Parathyroid adenoma (tissue), 2 donors: ENCODE data around the gene MAST2.

Experiments
- H2AFZ ChIP-seq: fragments of 300-600 bp; sonication (generic); one replicate; pipeline ENCODE4 v1.7.0; 2017; ENCODE audit warnings: antibody characterized with exemption, mild to moderate bottlenecking
- H3K27ac ChIP-seq: fragments of 300-600 bp; sonication (generic); one replicate; pipeline ENCODE4 v1.7.0; 2017
- H3K27me3 ChIP-seq: fragments of 300-600 bp; sonication (generic); one replicate; pipeline ENCODE4 v1.7.0; 2017; ENCODE audit warnings: low read length; ENCODE audit not compliant: control insufficient read depth, insufficient read depth
- H3K36me3 ChIP-seq: fragments of 300-600 bp; sonication (generic); one replicate; pipeline ENCODE4 v1.7.0; 2017; ENCODE audit warnings: low read length; ENCODE audit not compliant: control insufficient read depth, insufficient read depth
- H3K4me1 ChIP-seq: fragments of 300-600 bp; sonication (generic); one replicate; pipeline ENCODE4 v1.7.0; 2017; ENCODE audit warnings: control low read depth
- H3K4me2 ChIP-seq: fragments of 300-600 bp; sonication (generic); one replicate; pipeline ENCODE4 v1.7.0; 2017; ENCODE audit warnings: low read length
- H3K4me3 ChIP-seq: fragments of 300-600 bp; sonication (generic); one replicate; pipeline ENCODE4 v1.7.0; 2017; ENCODE audit warnings: low read depth, low read length
- H3K79me2 ChIP-seq: fragments of 300-600 bp; sonication (generic); one replicate; pipeline ENCODE4 v1.7.0; 2017; ENCODE audit warnings: control low read depth
- H3K9ac ChIP-seq: fragments of 300-600 bp; sonication (generic); one replicate; pipeline ENCODE4 v1.7.0; 2017; ENCODE audit warnings: mild to moderate bottlenecking
- H3K9me3 ChIP-seq: fragments of 300-600 bp; sonication (generic); one replicate; pipeline ENCODE4 v1.7.0; 2017; ENCODE audit warnings: low read length; ENCODE audit not compliant: control insufficient read depth
- TF ChIP-seq, protein P1 (sequence below): fragments of 300-600 bp; sonication (generic); IDR thresholded peaks from one replicate; pipeline ENCODE4 v1.7.0; 2017; ENCODE audit warnings: antibody characterized with exemption, mild to moderate bottlenecking
- donor health status: primary hyperparathyroidism.

Gene MAST2

DNA sequence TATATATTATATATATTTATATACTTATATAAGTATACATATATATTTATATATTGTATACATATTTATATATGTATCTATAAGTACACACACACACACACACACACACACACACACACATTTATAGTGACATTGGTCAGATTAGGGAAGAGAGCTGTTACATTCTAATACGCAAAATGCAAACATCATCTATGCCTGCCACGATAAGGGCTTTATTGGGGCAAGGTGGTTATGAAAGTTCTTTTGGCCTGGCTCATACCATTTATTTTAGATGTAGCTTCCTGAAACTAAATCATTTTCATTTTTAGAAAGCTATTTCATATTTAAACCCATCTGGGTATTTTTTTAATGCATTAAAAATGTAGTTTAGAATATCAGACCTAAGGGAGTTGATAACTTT is 82.8 kb downstream of the MAST2 start:
- Histone ChIP-seq H3K79me2 (no peaks in the 10 kb centered on the region), H3K9ac (no peak overlapping the region), H3K4me1 (no peaks in the 10 kb centered on the region), H3K27me3 (no peaks in the 10 kb centered on the region), H3K27ac (no peak overlapping the region), H3K36me3 (no peaks in the 10 kb centered on the region), H3K4me2 (no peak overlapping the region), H2AFZ (no peak overlapping the region), H3K4me3 (no peak overlapping the region), H3K9me3 (no peaks in the 10 kb centered on the region)
- TF ChIP-seq, protein P1, sequence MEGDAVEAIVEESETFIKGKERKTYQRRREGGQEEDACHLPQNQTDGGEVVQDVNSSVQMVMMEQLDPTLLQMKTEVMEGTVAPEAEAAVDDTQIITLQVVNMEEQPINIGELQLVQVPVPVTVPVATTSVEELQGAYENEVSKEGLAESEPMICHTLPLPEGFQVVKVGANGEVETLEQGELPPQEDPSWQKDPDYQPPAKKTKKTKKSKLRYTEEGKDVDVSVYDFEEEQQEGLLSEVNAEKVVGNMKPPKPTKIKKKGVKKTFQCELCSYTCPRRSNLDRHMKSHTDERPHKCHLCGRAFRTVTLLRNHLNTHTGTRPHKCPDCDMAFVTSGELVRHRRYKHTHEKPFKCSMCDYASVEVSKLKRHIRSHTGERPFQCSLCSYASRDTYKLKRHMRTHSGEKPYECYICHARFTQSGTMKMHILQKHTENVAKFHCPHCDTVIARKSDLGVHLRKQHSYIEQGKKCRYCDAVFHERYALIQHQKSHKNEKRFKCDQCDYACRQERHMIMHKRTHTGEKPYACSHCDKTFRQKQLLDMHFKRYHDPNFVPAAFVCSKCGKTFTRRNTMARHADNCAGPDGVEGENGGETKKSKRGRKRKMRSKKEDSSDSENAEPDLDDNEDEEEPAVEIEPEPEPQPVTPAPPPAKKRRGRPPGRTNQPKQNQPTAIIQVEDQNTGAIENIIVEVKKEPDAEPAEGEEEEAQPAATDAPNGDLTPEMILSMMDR = no peak

DNA sequence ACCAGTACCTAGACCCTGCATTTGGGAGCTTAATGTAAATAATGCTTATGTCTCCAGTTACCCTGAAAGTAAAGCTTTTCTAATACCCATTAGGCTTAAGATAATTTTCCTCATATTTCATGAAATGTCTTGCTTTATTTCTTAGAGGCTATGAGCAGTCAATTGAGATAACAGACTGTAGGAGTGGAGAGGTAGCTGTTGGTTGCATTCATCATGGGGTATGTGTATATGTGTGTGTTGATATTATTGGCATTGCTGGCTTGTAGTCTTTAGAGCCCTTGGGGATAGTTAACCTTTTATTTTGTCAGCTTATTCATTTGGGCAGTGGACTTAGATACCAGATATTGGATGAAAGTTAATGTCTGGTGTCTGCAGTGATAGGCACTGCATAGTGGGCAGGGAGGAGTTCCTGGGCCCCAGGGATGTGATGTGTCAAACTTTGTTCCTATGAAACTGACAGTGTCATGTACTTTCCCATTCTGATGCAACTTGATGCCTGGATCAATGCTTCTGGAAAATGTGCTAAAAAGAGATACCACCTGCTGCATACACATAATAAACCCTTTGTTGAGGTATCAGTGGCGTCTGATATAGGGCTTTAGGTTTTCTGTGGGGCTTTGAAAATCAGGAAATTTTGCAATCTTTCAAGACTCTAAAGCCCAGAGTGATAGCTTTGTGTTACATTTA is 83.9 kb downstream of the MAST2 start:
- Histone ChIP-seq H3K4me2 (no peak overlapping the region), H3K27ac (no peak overlapping the region)

GRCh38 chr1:45890078-45890477 is 86.7 kb downstream of the MAST2 start:
- Histone ChIP-seq H3K4me3 (no peak overlapping the region), H3K36me3 (no peaks in the 10 kb centered on the region), H2AFZ (no peak overlapping the region), H3K9me3 (no peaks in the 10 kb centered on the region), H3K4me1 (no peaks in the 10 kb centered on the region), H3K27ac (no peak overlapping the region), H3K79me2 (no peaks in the 10 kb centered on the region), H3K4me2 (no peak overlapping the region), H3K27me3 (no peaks in the 10 kb centered on the region), H3K9ac (no peak overlapping the region)
- TF ChIP-seq, protein P1 = no peak

More for the DNA sequence above, 83.9 kb downstream of the MAST2 start:
- no peaks in the 10 kb centered on the region for H3K27me3 ChIP-seq
- H3K36me3 ChIP-seq = no peaks in the 10 kb centered on the region
- no peaks in the 10 kb centered on the region for H3K4me1 ChIP-seq
- no peaks in the 10 kb centered on the region for H3K9me3 ChIP-seq
- TF ChIP-seq, protein P1 = no peak
- H3K79me2 ChIP-seq = no peaks in the 10 kb centered on the region
- H2AFZ ChIP-seq = no peak overlapping the region
- no peak overlapping the region for H3K9ac ChIP-seq
- H3K4me3 ChIP-seq = no peak overlapping the region

DNA sequence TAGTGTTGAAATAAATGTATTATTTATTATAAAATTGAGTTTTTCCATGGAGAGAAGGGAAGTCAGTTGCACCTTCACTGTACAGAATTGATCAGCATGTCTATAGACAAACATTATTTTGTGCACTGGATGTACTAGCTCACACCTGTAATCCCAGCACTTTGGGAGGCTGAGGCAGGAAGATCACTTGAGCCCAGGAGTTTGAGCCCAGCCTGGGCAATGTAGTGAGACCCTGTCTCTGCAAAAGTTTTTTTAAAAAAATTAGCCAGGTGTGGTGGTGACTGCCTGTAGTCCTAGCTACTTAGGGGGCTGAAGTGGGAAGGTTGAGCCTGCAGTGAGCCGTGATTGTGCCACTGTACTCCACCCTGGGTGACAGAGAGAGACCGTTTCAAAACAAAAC is 87.7 kb downstream of the MAST2 start:
- Histone ChIP-seq H3K9ac (no peak overlapping the region), H3K9me3 (no peaks in the 10 kb centered on the region), H2AFZ (no peak overlapping the region), H3K79me2 (no peaks in the 10 kb centered on the region), H3K4me1 (no peaks in the 10 kb centered on the region), H3K27ac (no peak overlapping the region), H3K27me3 (no peaks in the 10 kb centered on the region), H3K4me3 (no peak overlapping the region), H3K36me3 (no peaks in the 10 kb centered on the region), H3K4me2 (no peak overlapping the region)
- TF ChIP-seq, protein P1 = no peak
